Breast epithelium (tissue), 4 donors: ENCODE measurements around the gene EMX2. TPM values are rescaled to one million over a fixed set of nuclear protein-coding genes. Genes with fewer than 3 reads are reported as not detected.
"Not testable (repeated sequence)": the region's sequence is repeated elsewhere in the genome, so short reads cannot be mapped to it uniquely, and the experiment has no call there.

Experiments used
- DNase-seq, 2 donors: peaks; one replicate each; pipeline ENCODE4 v3.0.0-alpha.2; 2019; ENCODE audit warnings: low spot score in 2 of 2
- H3K27ac ChIP-seq, 2 donors: fragments of 200-600 bp; sonication (generic) in 1 of 2; one replicate each; pipeline ENCODE4 v1.5.1; 2016 to 2019; ENCODE audit warnings: mild to moderate bottlenecking in 1 of 2
- H3K27me3 ChIP-seq, 2 donors: fragments of 200-600 bp; sonication (generic) in 1 of 2; one replicate each; pipeline versions ENCODE4 v1.5.1 to v1.6.0; 2017 to 2019; ENCODE audit warnings: control low read depth in 1 of 2, mild to moderate bottlenecking in 1 of 2
- H3K36me3 ChIP-seq: fragments of 200-600 bp; one replicate; pipeline ENCODE4 v1.5.1; 2019
- H3K4me1 ChIP-seq, 2 donors: fragments of 200-600 bp; sonication (generic); one replicate each; pipeline ENCODE4 v1.5.1; 2016 to 2019; ENCODE audit warnings: control low read depth in 1 of 2
- H3K4me3 ChIP-seq, 3 donors: fragments of 200-600 bp; sonication (generic); 1 replicate in 2 of 3; 2 replicates in 1 of 3; pipeline ENCODE4 v1.5.1; 2016 to 2019; ENCODE audit warnings: mild to moderate bottlenecking in 3 of 3, moderate library complexity in 2 of 3
- H3K9me3 ChIP-seq, 2 donors: fragments of 200-600 bp; sonication (generic) in 1 of 2; one replicate each; pipeline ENCODE4 v1.5.1; 2016 to 2019; ENCODE audit warnings: control low read depth in 1 of 2
- CTCF ChIP-seq, 3 donors: fragments of 450-650 bp; IDR thresholded peaks; one replicate each; pipeline ENCODE4 v1.5.1; 2016 to 2017; ENCODE audit warnings: antibody characterized with exemption in 3 of 3, mild to moderate bottlenecking in 3 of 3, moderate library complexity in 3 of 3
- POLR2A ChIP-seq: fragments of 450-650 bp; IDR thresholded peaks from one replicate; pipeline ENCODE4 v1.6.1; 2016; ENCODE audit warnings: antibody characterized with exemption, mild to moderate bottlenecking, moderate library complexity
- POLR2AphosphoS5 ChIP-seq, 3 donors: sonication (generic); formaldehyde crosslinking; IDR thresholded peaks; one replicate each; pipeline ENCODE4 v1.6.1; 2017; ENCODE audit warnings: antibody characterized with exemption in 3 of 3
- intact Hi-C: fragments of 100-400 bp; cut with DNase I; formaldehyde crosslinking; loops from one replicate; pipeline ENCODE4 v1.15.1; 2023; ENCODE audit warnings: low total_unique reads
- total RNA-seq, 3 donors: library from RNA; depleted of rRNA; stranded (reverse); fragments of >200 nt; gene quantifications; one replicate each; pipeline ENCODE4 v1.1.0, GENCODE V29; 2016

Gene EMX2
- total RNA-seq, 3 donors from 2014 or later, result 0.29 to 7.8 (median 0.98) TPM

- Histone ChIP-seq H3K27me3 (peaks cover 0 to 15% of the 10 kb centered on the region in 2 donors), H3K36me3 (no peaks in the 10 kb centered on the region), H3K27ac (no peak overlapping the region), H3K9me3 (no peaks in the 10 kb centered on the region), H3K4me1 (no peaks in the 10 kb centered on the region), H3K4me3 (no peak overlapping the region)
- DNase-seq, result no peak
- intact Hi-C loops, result no loop called here
- TF ChIP-seq POLR2A, result no peak
- no peak for TF ChIP-seq CTCF (IDR thresholded peaks at IDR 0.05)
- no peak for TF ChIP-seq POLR2AphosphoS5 (IDR thresholded peaks at IDR 0.05)
These were observed 28.3 kb downstream of the EMX2 start for GRCh38 chr10:117570880-117571279.

GRCh38 chr10:117574498-117575146 is 32.1 kb downstream of the EMX2 start:
- H3K27ac ChIP-seq, result no peak overlapping the region
- no peaks in the 10 kb centered on the region for H3K36me3 ChIP-seq
- no peak for DNase-seq
- H3K4me3 ChIP-seq, result no peak overlapping the region
- no peaks in the 10 kb centered on the region for H3K9me3 ChIP-seq
- intact Hi-C loops, result no loop called here
- H3K4me1 ChIP-seq, result no peaks in the 10 kb centered on the region
- H3K27me3 ChIP-seq, result peaks cover 0 to 31% of the 10 kb centered on the region in 2 donors
- TF ChIP-seq CTCF (IDR thresholded peaks at IDR 0.05), result no peak
- no peak for TF ChIP-seq POLR2A
- TF ChIP-seq POLR2AphosphoS5 (IDR thresholded peaks at IDR 0.05), result no peak

- Histone ChIP-seq H3K9me3 (no peaks in the 10 kb centered on the region), H3K27me3 (peaks cover 0 to 20% of the 10 kb centered on the region in 2 donors), H3K27ac (no peak overlapping the region), H3K36me3 (no peaks in the 10 kb centered on the region), H3K4me1 (no peaks in the 10 kb centered on the region), H3K4me3 (no peak overlapping the region)
- TF ChIP-seq CTCF (IDR thresholded peaks at IDR 0.05) (no peak), POLR2A (no peak), POLR2AphosphoS5 (IDR thresholded peaks at IDR 0.05) (no peak)
- intact Hi-C loops, result no loop called here
- no peak for DNase-seq
These were observed 35.9 kb downstream of the EMX2 start for GRCh38 chr10:117578490-117578889.

GRCh38 chr10:117578999-117579590 is 36.5 kb downstream of the EMX2 start:
- intact Hi-C loops, result no loop called here
- H3K4me1 ChIP-seq, result no peaks in the 10 kb centered on the region
- H3K4me3 ChIP-seq, result no peak overlapping the region
- no peak for DNase-seq
- no peak for TF ChIP-seq POLR2AphosphoS5 (IDR thresholded peaks at IDR 0.05)
- H3K36me3 ChIP-seq, result no peaks in the 10 kb centered on the region
- no peak overlapping the region for H3K27ac ChIP-seq
- no peaks in the 10 kb centered on the region for H3K9me3 ChIP-seq
- H3K27me3 ChIP-seq, result peaks cover 0 to 23% of the 10 kb centered on the region in 2 donors

- Histone ChIP-seq H3K36me3 (no peaks in the 10 kb centered on the region), H3K4me1 (no peaks in the 10 kb centered on the region), H3K27me3 (peaks cover 0 to 22% of the 10 kb centered on the region in 2 donors), H3K27ac (no peak overlapping the region), H3K4me3 (no peak overlapping the region), H3K9me3 (no peaks in the 10 kb centered on the region)
- no peak for DNase-seq
- TF ChIP-seq CTCF (IDR thresholded peaks at IDR 0.05) (no peak), POLR2A (no peak), POLR2AphosphoS5 (IDR thresholded peaks at IDR 0.05) (no peak)
- intact Hi-C loops, result no loop called here
These were observed 39.4 kb downstream of the EMX2 start for GRCh38 chr10:117581961-117582360.

GRCh38 chr10:117584831-117585230 is 42.3 kb downstream of the EMX2 start:
- H3K4me3 ChIP-seq, H3K27ac ChIP-seq, H3K4me1 ChIP-seq, DNase-seq, H3K27me3 ChIP-seq, H3K9me3 ChIP-seq, intact Hi-C loops, H3K36me3 ChIP-seq: not testable (repeated sequence)
